ENCODE results near the gene PDZD11. TPM values are rescaled to one million over a fixed set of nuclear protein-coding genes. Genes with fewer than 3 reads are reported as not detected.

PDZD11 gene, protein sequence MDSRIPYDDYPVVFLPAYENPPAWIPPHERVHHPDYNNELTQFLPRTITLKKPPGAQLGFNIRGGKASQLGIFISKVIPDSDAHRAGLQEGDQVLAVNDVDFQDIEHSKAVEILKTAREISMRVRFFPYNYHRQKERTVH
- 27.7 TPM for total RNA-seq

DNA sequence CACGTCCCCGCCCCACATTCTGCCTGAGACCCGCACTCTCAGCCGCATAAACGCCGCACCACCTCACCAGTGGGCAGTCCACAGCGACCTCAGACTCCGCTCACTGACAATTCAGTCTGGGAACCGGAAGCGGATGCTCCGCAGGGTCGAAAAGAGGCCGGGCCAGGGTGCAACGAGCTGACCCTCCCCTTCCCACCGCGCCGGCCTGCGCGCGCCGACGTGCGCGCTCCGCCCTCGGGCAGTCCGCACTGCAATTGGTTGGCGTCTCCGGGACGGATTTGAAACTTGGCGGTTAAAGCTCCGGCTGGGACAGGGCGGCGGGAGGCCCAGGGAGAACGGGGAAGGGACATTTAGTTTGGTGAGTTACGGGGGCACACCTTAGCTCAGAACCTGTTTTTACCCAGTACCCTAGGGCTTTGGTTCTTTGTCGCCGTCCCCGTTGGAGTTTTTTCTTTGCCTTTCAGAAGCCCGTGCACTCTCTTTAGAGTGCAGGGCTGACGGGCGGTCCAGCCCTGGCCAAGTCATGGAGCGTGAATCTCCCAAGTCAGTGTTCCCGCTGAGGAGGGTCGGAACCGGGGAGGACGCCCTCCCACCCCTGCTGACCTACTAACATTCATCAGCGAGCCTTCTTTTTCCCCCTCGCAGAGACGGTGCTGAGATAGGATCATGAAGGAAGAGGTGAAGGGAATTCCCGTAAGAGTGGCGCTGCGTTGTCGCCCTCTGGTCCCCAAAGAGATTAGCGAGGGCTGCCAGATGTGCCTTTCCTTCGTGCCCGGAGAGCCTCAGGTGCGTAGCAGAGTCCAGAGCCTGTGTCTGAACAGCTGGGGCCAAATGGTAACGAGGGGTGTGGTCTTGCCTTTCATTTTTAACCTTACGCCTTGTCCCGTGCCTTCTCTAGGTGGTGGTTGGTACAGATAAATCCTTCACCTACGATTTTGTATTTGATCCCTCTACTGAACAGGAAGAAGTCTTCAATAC is at the start of gene PDZD11, which contains the start of gene KIF4A:
TSS of gene PDZD11 (minus strand) at position 135 of the 978 bp plus-strand sequence. CDS start 586 bp downstream, outside the sequence.
TSS of gene KIF4A (plus strand) at position 312 of the 978 bp plus-strand sequence. CDS start at position 667, 355 bp downstream.

DNA sequence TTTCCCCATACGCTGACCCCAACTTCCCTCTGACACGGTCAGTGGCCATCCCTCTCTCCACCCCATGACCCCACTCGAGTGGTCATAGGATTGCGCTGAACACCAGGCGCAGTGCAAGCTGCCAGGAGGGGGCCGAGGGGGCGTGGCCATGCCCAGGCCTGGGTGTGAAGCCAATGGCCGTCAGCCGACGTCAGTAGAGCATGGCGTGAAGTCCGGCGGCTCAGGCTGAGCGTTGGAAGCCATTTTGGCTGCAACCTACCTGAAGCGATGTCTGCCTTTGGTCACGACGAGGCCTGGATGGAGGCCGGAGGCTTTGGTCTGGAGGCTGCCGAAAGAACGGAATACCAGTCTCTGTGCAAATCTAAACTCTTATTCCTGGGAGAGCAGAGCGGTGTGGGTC is 7.8 kb downstream of the PDZD11 start, which contains the start of gene RAB41:
TSS of gene RAB41 (plus strand) at position 222 of the 400 bp plus-strand sequence. CDS start at position 268, 46 bp downstream.

DNA sequence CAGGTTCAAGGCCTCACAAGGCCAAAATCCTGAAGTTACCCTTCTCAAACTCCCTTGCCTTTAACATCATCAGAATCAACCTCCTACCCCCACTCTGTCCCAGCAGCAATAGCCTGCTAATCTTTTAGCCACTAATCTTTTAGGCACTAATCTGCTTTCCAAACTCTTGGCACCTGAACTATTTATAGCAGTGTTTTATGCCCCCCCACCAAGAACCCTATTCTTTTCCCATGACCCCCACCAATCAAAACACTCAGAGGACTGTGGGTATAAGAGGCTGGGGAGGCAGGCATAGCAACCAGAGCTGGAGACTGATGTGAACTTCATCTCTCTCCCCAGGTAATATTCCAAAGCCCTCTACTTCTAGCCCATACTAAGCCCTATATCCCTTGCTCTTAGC is 21.7 kb downstream of the PDZD11 start, which contains the start of gene ARR3:
TSS of gene ARR3 (plus strand) at position 301 of the 400 bp plus-strand sequence. CDS start 1,052 bp downstream, outside the sequence.

DNA sequence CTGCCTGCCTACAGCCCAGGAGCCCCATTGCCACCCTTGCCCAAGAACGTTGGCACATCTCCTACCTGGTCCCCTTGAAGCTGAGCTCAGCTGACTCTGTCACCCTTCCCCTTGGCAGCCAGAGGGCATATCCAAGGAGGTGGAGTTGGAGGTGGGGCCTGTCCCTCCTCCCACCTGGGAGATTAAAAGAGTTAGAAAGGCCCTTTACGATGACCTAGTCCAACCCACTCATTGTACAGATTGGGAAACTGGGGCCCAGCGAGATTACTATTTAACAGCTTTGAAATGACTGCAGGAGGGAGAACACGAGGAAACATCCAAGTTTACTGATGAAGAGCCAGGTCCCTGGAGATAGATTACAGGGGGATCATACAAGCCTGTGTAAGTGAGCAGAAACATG is 29.6 kb downstream of the PDZD11 start, which contains the start of gene P2RY4:
TSS of gene P2RY4 (minus strand) at position 101 of the 400 bp plus-strand sequence. CDS start 580 bp downstream, outside the sequence.

Small RNAs within 50 kb of the gene (small RNA-seq; reads per million reads assigned to genes)
- not detected for gene RNA5SP507 (ENCODE audit: low replicate concordance)

Other genes with a start within 250 kb of the PDZD11 start
- gene AWAT2, start 240.0 kb downstream of the PDZD11 start, total RNA-seq: not detected
- gene OTUD6A, start 227.5 kb downstream of the PDZD11 start, total RNA-seq: not detected
- gene IGBP1, start 156.5 kb downstream of the PDZD11 start, total RNA-seq: 59.3 TPM
- gene DGAT2L6, start 112.4 kb downstream of the PDZD11 start, total RNA-seq: 0.29 TPM
- gene AWAT1, start 55.3 kb downstream of the PDZD11 start, total RNA-seq: not detected
- gene P2RY4, start 29.7 kb downstream of the PDZD11 start, total RNA-seq: 0.35 TPM
- gene ARR3, start 21.6 kb downstream of the PDZD11 start, total RNA-seq: not detected
- not detected for gene RAB41, start 7.8 kb downstream of the PDZD11 start, total RNA-seq
- 7.6 TPM for gene KIF4A, start 177 bp upstream of the PDZD11 start, total RNA-seq
- gene GDPD2, start 133.4 kb upstream of the PDZD11 start, total RNA-seq: 0.58 TPM
- 21.8 TPM for gene DLG3, start 154.9 kb upstream of the PDZD11 start, total RNA-seq